Body of pancreas (tissue), 4 donors: ENCODE results near the gene OSMR.

Experiments used
- CTCF ChIP-seq, 7 experiments: fragments of 450-650 bp in 4 of 7; fragments of 200-600 bp in 3 of 7; sonication (generic) in 3 of 7; IDR thresholded peaks; one replicate each; pipeline ENCODE4 v1.5.1; 2016 to 2019; ENCODE audit warnings: antibody characterized with exemption in 7 of 7
- POLR2A ChIP-seq, 3 donors: fragments of 450-650 bp; IDR thresholded peaks; one replicate each; pipeline ENCODE4 v1.6.1; 2016; ENCODE audit warnings: antibody characterized with exemption in 3 of 3, mild to moderate bottlenecking in 2 of 3

GRCh38 chr5:38979535-38979934, 133.7 kb downstream of the OSMR start:
- TF ChIP-seq CTCF (IDR thresholded peaks at IDR 0.05) (no peak), POLR2A (IDR thresholded peaks at IDR 0.05) (no peak)
